K562 (cell line): Measurements from ENCODE around the gene ERICH2. TPM values are rescaled to one million over a fixed set of nuclear protein-coding genes. Genes with fewer than 3 reads are reported as not detected.

ENCODE experiments used
- BHLHE40 ChIP-seq: IDR thresholded peaks from 2 replicates; pipeline ENCODE4 v1.6.1; 2011; ENCODE audit warnings: low read length, improper control_type of control experiment
- CBX1 ChIP-seq: sonication (generic); IDR thresholded peaks from 2 replicates; pipeline ENCODE4 v1.6.1; 2016; ENCODE audit warnings: antibody characterized with exemption, low read depth, mild to moderate bottlenecking
- GATA2 ChIP-seq: sonication (generic); formaldehyde crosslinking; IDR thresholded peaks from 2 replicates; pipeline ENCODE4 v1.4.0; 2020; ENCODE audit warnings: mild to moderate bottlenecking, missing genetic modification reagents
- KLF16 ChIP-seq: IDR thresholded peaks from 2 replicates; pipeline ENCODE4 v1.6.1; 2016; ENCODE audit warnings: antibody characterized with exemption
- MEIS2 ChIP-seq: fragments of 450-650 bp; IDR thresholded peaks from 2 replicates; pipeline ENCODE4 v1.6.1; 2014; ENCODE audit warnings: mild to moderate bottlenecking; ENCODE audit not compliant: partially characterized antibody
- MTA2 ChIP-seq: fragments of 450-650 bp; IDR thresholded peaks from 2 replicates; pipeline ENCODE4 v1.6.1; 2016; ENCODE audit warnings: low read depth
- NCOR1 ChIP-seq: fragments of 450-650 bp; IDR thresholded peaks from 2 replicates; pipeline ENCODE4 v1.6.1; 2016; ENCODE audit warnings: mild to moderate bottlenecking, moderate library complexity
- NFIC ChIP-seq: fragments of 450-650 bp; IDR thresholded peaks from 2 replicates; pipeline ENCODE4 v1.6.1; 2017; ENCODE audit warnings: mild to moderate bottlenecking, inconsistent platforms
- PHB2 ChIP-seq: fragments of 450-650 bp; IDR thresholded peaks from 2 replicates; pipeline ENCODE4 v1.6.1; 2017; ENCODE audit warnings: low read depth
- PKNOX1 ChIP-seq: fragments of 450-650 bp; IDR thresholded peaks from 2 replicates; pipeline ENCODE4 v1.6.1; 2016
- POLR2AphosphoS5 ChIP-seq: IDR thresholded peaks from 2 replicates; pipeline ENCODE4 v1.6.1; 2011; ENCODE audit warnings: mild to moderate bottlenecking, low read depth, low read length, moderate library complexity; ENCODE audit not compliant: control insufficient read depth, insufficient read depth
- RBM39 ChIP-seq: fragments of 200-400 bp; formaldehyde crosslinking; optimal IDR thresholded peaks from 2 replicates; pipeline ENCODE3; 2018; ENCODE audit warnings: low read depth, low read length
- SOX6 ChIP-seq: fragments of 450-650 bp; IDR thresholded peaks from 2 replicates; pipeline ENCODE4 v1.6.1; 2014; ENCODE audit warnings: mild to moderate bottlenecking
- TAL1 ChIP-seq: fragments of 450-650 bp; IDR thresholded peaks from 2 replicates; pipeline ENCODE4 v1.6.1; 2016; ENCODE audit warnings: mild to moderate bottlenecking
- ZMIZ1 ChIP-seq, 2 experiments: fragments of 150-350 bp in 1 of 2; IDR thresholded peaks; 2 replicates each; pipeline ENCODE4 v1.6.1; 2012 to 2016; ENCODE audit warnings: low read depth in 2 of 2, low read length in 2 of 2, mild to moderate bottlenecking in 1 of 2, moderate library complexity in 1 of 2
- ZNF282 ChIP-seq: sonication (generic); formaldehyde crosslinking; IDR thresholded peaks from 2 replicates; pipeline ENCODE4 v1.8.1; 2023; ENCODE audit warnings: missing genetic modification reagents
- ZNF609 ChIP-seq: sonication (generic); formaldehyde crosslinking; IDR thresholded peaks from 2 replicates; pipeline ENCODE4 v1.8.1; 2023; ENCODE audit warnings: missing genetic modification reagents, mild to moderate bottlenecking, borderline replicate concordance
- polyA plus RNA-seq, 8 experiments: library from polyadenylated mRNA; depleted of rRNA in 4 of 8; stranded (reverse) in 5 of 8; unstranded in 3 of 8; fragments of >200 nt; fragmentation: Nextera tagmentation in 2 of 8; fragmentation: Illumina TruSeq in 1 of 8; extraction: Ambion mirVana in 2 of 8; extraction: Trizol in 1 of 8; gene quantifications; 2 replicates each; pipeline versions ENCODE4 v1.2.1 to v1.2.3, GENCODE V29; 2011 to 2014; ENCODE audit warnings: inconsistent platforms in 1 of 8, missing spikeins in 1 of 8
- total RNA-seq, 7 experiments: library from RNA; depleted of rRNA in 6 of 7; stranded (reverse); fragments of >200 nt in 6 of 7; fragmentation: Illumina TruSeq in 2 of 7; extraction: Trizol in 2 of 7; gene quantifications; 2 replicates each; pipeline versions ENCODE4 v1.2.1 to v1.2.3, GENCODE V29; 2011 to 2021; ENCODE audit warnings: low replicate concordance in 1 of 7
- TF ChIP-seq, protein P1 (sequence below): fragments of 250-450 bp; sonication (Bioruptor Pico); IDR thresholded peaks from 2 replicates; pipeline ENCODE4 v1.8.0; 2021; ENCODE audit warnings: mild to moderate bottlenecking, moderate library complexity

ERICH2 gene
- total and polyA plus RNA-seq, 9 of the 15 experiments (the other 6 are each of a cell fraction or from before 2014, with no cell fraction given): 0.85 to 2.4 (median 1.6) TPM

- TF ChIP-seq ZNF609 (no peak), PKNOX1 (peak; percentile 21; the same call in 1 of the 2 replicates), POLR2AphosphoS5 (peak; percentile 75), MEIS2 (peak; percentile 67), ZMIZ1 (IDR thresholded peaks at IDR 0.05; ENCODE audit: low read depth in 2 of 2, low read length in 2 of 2) (peak in 1 of 2 experiments; percentile 85; a peak in 1 of 4 replicates), ZNF282 (CRISPR knock-in tag) (no peak), GATA2 (CRISPR knock-in tag) (peak; percentile 60), KLF16 (peak; percentile 74; the same call in 1 of the 2 replicates), BHLHE40 (peak; percentile 88), CBX1 (0 out of 2 replicates have a peak, but pooled peaks have one; percentile 58), TAL1 (peak; percentile 91), NFIC (peak; percentile 66), MTA2 (peak; percentile 76), SOX6 (peak; percentile 38; the same call in 1 of the 2 replicates), RBM39 (no peak), NCOR1 (peak; percentile 88), PHB2 (0 out of 2 replicates have a peak, but pooled peaks have one; percentile 29)
- TF ChIP-seq, protein P1, sequence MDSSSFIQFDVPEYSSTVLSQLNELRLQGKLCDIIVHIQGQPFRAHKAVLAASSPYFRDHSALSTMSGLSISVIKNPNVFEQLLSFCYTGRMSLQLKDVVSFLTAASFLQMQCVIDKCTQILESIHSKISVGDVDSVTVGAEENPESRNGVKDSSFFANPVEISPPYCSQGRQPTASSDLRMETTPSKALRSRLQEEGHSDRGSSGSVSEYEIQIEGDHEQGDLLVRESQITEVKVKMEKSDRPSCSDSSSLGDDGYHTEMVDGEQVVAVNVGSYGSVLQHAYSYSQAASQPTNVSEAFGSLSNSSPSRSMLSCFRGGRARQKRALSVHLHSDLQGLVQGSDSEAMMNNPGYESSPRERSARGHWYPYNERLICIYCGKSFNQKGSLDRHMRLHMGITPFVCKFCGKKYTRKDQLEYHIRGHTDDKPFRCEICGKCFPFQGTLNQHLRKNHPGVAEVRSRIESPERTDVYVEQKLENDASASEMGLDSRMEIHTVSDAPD (CRISPR knock-in tag): no peak
These were observed 53.1 kb downstream of the ERICH2 start (continued) for GRCh38 chr2:170823088-170823897.
